Ectodermal cell (in vitro differentiated cells): ENCODE results near the gene TMEM253.

Experiments used
- H3K27ac ChIP-seq: 2 replicates; pipeline ENCODE4 v1.7.0; 2013; ENCODE audit warnings: mild to moderate bottlenecking, low read depth, low read length; ENCODE audit not compliant: insufficient read depth, poor library complexity, severe bottlenecking
- H3K27me3 ChIP-seq: 2 replicates; pipeline ENCODE4 v1.7.0; 2013; ENCODE audit warnings: mild to moderate bottlenecking, low read length; ENCODE audit not compliant: insufficient read depth, control insufficient read depth, poor library complexity, severe bottlenecking
- H3K36me3 ChIP-seq: one replicate; pipeline ENCODE4 v1.7.0; 2013; ENCODE audit warnings: low read length; ENCODE audit not compliant: control insufficient read depth, insufficient read depth
- H3K4me1 ChIP-seq: one replicate; pipeline ENCODE4 v1.7.0; 2013; ENCODE audit warnings: low read length; ENCODE audit not compliant: control insufficient read depth, insufficient read depth
- H3K4me3 ChIP-seq: 2 replicates; pipeline ENCODE4 v1.7.0; 2013; ENCODE audit warnings: low read depth, low read length, control low read depth; ENCODE audit not compliant: insufficient read depth
- H3K9me3 ChIP-seq: 2 replicates; pipeline ENCODE4 v1.7.0; 2013; ENCODE audit warnings: mild to moderate bottlenecking, low read length, moderate library complexity; ENCODE audit not compliant: control insufficient read depth
- WGBS, 2 experiments: methylation state at CpG; one replicate each; pipeline ENCODE4 v1.1.7; 2013; ENCODE audit warnings: missing lambda C conversion rate in 2 of 2; 5-methylcytosine and 5-hydroxymethylcytosine counted together

The TMEM253 gene

DNA sequence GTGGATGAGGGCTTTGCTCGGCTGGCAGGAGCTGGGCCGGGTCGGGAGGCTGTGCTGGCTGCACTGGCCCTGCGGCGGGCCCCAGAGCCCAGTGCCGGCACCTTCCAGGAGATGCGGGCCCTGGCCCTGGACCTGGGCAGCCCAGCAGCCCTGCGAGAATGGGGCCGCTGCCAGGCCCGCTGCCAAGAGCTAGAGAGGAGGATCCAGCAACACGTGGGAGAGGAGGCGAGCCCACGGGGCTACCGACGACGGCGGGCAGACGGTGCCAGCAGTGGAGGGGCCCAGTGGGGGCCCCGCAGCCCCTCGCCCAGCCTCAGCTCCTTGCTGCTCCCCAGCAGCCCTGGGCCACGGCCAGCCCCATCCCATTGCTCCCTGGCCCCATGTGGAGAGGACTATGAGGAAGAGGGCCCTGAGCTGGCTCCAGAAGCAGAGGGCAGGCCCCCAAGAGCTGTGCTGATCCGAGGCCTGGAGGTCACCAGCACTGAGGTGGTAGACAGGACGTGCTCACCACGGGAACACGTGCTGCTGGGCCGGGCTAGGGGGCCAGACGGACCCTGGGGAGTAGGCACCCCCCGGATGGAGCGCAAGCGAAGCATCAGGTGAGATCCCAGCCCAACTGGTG is 19.2 kb upstream of the TMEM253 start:
- H3K36me3 ChIP-seq, result peaks cover 29% of the 10 kb centered on the region
- whole genome bisulfite sequencing, 2 experiments, result 92 to 93% methylated on average over 30 of the region's 30 CpGs

GRCh38 chr14:21083565-21084325 is 17.1 kb upstream of the TMEM253 start:
- WGBS, 2 experiments, result 94 to 96% methylated on average over 11 of the region's 11 CpGs
- H3K36me3 ChIP-seq, result peaks cover 28% of the 10 kb centered on the region
- H3K9me3 ChIP-seq, result no peaks in the 10 kb centered on the region
- H3K4me3 ChIP-seq, result no peak overlapping the region
- no peaks in the 10 kb centered on the region for H3K27me3 ChIP-seq
- H3K27ac ChIP-seq, result no peak overlapping the region
- peaks cover 8% of the 10 kb centered on the region for H3K4me1 ChIP-seq

More for the DNA sequence above, 19.2 kb upstream of the TMEM253 start:
- H3K27me3 ChIP-seq, result no peaks in the 10 kb centered on the region
- no peaks in the 10 kb centered on the region for H3K9me3 ChIP-seq
- H3K27ac ChIP-seq, result no peak overlapping the region
- H3K4me1 ChIP-seq, result peaks cover under 1% of the 10 kb centered on the region
- H3K4me3 ChIP-seq, result no peak overlapping the region

- H3K27ac ChIP-seq, result no peak overlapping the region
- 92 to 95% methylated on average over 2 of the region's 2 CpGs for WGBS, 2 experiments
- no peaks in the 10 kb centered on the region for H3K27me3 ChIP-seq
- peaks cover 33% of the 10 kb centered on the region for H3K36me3 ChIP-seq
- H3K9me3 ChIP-seq, result no peaks in the 10 kb centered on the region
- H3K4me1 ChIP-seq, result peaks cover 8% of the 10 kb centered on the region
- no peak overlapping the region for H3K4me3 ChIP-seq
Measured at GRCh38 chr14:21084396-21084795, 16.5 kb upstream of the TMEM253 start.

DNA sequence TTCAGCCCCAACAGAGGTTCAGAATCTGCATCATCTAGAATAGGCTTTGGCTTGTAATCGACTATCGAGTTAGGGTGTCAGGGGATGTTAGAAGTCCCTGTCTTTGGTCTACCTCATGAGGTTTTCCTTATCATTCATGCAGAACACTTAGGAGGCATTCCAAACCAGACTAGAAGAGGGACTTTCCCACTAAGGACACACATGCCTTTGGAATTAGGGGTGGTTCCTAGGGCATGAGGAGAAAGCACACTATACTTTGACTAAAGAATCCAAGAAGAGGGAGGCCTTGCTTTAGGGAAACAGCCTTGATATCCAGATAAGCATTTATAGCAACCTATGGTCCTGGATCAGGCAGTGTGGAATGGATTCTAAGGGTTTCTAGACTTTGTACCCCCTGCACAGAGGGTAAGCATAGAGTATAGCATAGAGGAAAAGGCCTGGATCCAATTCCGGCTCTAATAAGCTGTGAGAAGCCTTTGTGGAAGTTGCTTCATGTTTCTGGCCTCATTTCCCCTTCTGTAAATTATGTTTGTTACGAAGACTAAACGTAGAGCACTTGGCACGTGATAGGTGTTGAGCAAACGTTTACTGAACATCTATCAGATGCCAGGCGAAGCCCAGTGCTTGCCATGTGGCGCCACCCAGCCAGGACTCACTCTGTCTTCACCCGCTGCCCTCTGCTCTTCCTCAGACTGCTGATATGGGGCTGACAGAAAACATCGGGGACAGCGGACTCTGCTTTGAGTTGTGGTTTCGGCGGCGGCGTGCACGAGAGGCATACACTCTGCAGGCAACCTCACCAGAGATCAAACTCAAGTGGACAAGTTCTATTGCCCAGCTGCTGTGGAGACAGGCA is 15.6 kb upstream of the TMEM253 start:
- H3K36me3 ChIP-seq, result peaks cover 35% of the 10 kb centered on the region
- no peaks in the 10 kb centered on the region for H3K27me3 ChIP-seq
- no peaks in the 10 kb centered on the region for H3K9me3 ChIP-seq
- peaks cover 8% of the 10 kb centered on the region for H3K4me1 ChIP-seq
- H3K4me3 ChIP-seq, result no peak overlapping the region
- 96 to 97% methylated on average over 17 of the region's 17 CpGs for WGBS, 2 experiments
- no peak overlapping the region for H3K27ac ChIP-seq

DNA sequence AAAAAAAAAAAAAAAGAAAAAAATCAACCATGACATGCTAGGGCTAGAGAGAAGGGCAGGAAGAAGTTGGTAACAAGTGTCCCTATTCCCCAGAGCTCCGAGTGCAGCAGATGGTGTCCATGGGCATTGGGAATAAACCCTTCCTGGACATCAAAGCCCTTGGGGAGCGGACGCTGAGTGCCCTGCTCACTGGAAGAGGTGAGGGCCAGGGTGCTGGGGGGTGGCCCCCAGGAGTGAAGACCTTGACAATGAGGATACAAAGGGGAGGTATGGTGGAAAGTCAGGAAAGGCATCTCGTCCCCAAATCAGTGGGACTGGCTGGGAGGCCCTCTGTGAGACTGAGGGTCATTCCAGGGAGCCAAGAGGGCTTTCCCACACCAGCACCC is 14.0 kb upstream of the TMEM253 start:
- Histone ChIP-seq H3K9me3 (no peaks in the 10 kb centered on the region), H3K36me3 (peaks cover 42% of the 10 kb centered on the region), H3K4me1 (peaks cover 11% of the 10 kb centered on the region), H3K4me3 (no peak overlapping the region), H3K27me3 (no peaks in the 10 kb centered on the region), H3K27ac (peak overlapping the region; percentile 41)
- 93 to 96% methylated on average over 4 of the region's 4 CpGs for WGBS, 2 experiments

- Histone ChIP-seq H3K4me3 (no peak overlapping the region), H3K27ac (peak overlapping the region; percentile 41), H3K9me3 (no peaks in the 10 kb centered on the region), H3K27me3 (no peaks in the 10 kb centered on the region), H3K4me1 (peaks cover 16% of the 10 kb centered on the region), H3K36me3 (peaks cover 41% of the 10 kb centered on the region)
- 66 to 68% methylated on average over 19 of the region's 19 CpGs for WGBS, 2 experiments
Measured at GRCh38 chr14:21087294-21088091, 13.4 kb upstream of the TMEM253 start.

DNA sequence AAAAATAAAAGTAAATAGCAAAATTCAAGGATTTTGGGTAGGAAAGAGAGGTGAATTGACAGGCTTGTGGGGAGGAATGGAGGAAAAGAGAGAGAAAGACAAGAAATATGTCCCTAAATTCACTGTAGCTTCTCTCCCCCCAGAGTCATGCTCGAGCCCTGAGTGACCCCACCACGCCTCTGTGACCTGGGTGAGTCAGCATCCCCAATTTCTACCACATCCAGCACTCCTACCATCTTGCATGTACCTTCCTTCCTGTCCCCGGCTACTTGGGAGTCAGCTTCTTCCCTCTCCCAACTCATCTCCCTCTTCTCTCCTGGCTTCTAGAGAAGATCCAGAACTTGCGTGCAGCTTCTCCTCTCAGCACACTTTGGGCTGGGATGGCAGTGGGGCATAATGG is 12.2 kb upstream of the TMEM253 start:
- H3K4me1 ChIP-seq, result peaks cover 27% of the 10 kb centered on the region
- H3K36me3 ChIP-seq, result peaks cover 41% of the 10 kb centered on the region
- no peak overlapping the region for H3K27ac ChIP-seq
- 92 to 95% methylated on average over 4 of the region's 4 CpGs for WGBS, 2 experiments
- no peak overlapping the region for H3K4me3 ChIP-seq
- no peaks in the 10 kb centered on the region for H3K9me3 ChIP-seq
- no peaks in the 10 kb centered on the region for H3K27me3 ChIP-seq

- Histone ChIP-seq H3K27me3 (no peaks in the 10 kb centered on the region), H3K4me3 (no peak overlapping the region), H3K9me3 (no peaks in the 10 kb centered on the region), H3K4me1 (peaks cover 30% of the 10 kb centered on the region), H3K27ac (no peak overlapping the region), H3K36me3 (peaks cover 41% of the 10 kb centered on the region)
- WGBS, 2 experiments, result no CpG with 5 or more reads among the region's 1 CpG
Measured at GRCh38 chr14:21089271-21089670, 11.6 kb upstream of the TMEM253 start.

DNA sequence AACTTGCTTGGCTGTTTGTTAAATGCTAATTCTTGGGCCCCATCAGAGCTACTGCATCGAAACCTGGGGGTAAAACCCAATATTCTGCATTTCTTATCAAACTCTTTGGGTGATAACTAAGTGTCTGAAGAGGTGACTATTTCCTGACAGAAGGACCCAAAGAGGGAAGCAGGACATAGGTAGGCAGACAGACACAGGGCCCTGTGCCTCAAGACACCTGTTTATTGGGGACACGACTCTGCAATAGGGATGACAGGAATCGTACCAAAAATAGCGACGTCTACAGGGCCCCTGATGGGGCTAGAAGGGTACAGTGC is 11.0 kb upstream of the TMEM253 start:
- no peaks in the 10 kb centered on the region for H3K27me3 ChIP-seq
- no peak overlapping the region for H3K4me3 ChIP-seq
- 90 to 95% methylated on average over 5 of the region's 5 CpGs for WGBS, 2 experiments
- peaks cover 41% of the 10 kb centered on the region for H3K36me3 ChIP-seq
- no peaks in the 10 kb centered on the region for H3K9me3 ChIP-seq
- peaks cover 32% of the 10 kb centered on the region for H3K4me1 ChIP-seq
- H3K27ac ChIP-seq, result no peak overlapping the region
